GM19452 (cell line): ENCODE measurements around the gene TAX1BP1.

ENCODE experiments used
- ATAC-seq: cut with Tn5 transposase; IDR thresholded peaks from one replicate; pipeline ENCODE4 v1.9.1; 2021; ENCODE audit not compliant: unreplicated experiment

Gene TAX1BP1

GRCh38 chr7:27777662-27778061 lies 37.7 kb downstream of the TAX1BP1 start:
- no peak for ATAC-seq

GRCh38 chr7:27779873-27780272 lies 39.9 kb downstream of the TAX1BP1 start:
- no peak for ATAC-seq

GRCh38 chr7:27781188-27781587 lies 41.2 kb downstream of the TAX1BP1 start:
- no peak for ATAC-seq

GRCh38 chr7:27782849-27783248 lies 42.9 kb downstream of the TAX1BP1 start:
- no peak for ATAC-seq

- ATAC-seq = no peak
Observed at GRCh38 chr7:27784399-27785053, 44.6 kb downstream of the TAX1BP1 start.

GRCh38 chr7:27788437-27788836 lies 48.5 kb downstream of the TAX1BP1 start:
- no peak for ATAC-seq

- no peak for ATAC-seq
Observed at GRCh38 chr7:27793780-27794179, 53.8 kb downstream of the TAX1BP1 start.

- no peak for ATAC-seq
Observed at GRCh38 chr7:27795977-27796376, 56.0 kb downstream of the TAX1BP1 start.

- ATAC-seq = no peak
Observed at GRCh38 chr7:27799212-27799611, 59.2 kb downstream of the TAX1BP1 start.

GRCh38 chr7:27802999-27803398 lies 63.0 kb downstream of the TAX1BP1 start:
- no peak for ATAC-seq

GRCh38 chr7:27804139-27804538 lies 64.2 kb downstream of the TAX1BP1 start:
- ATAC-seq = no peak

- ATAC-seq = no peak
Observed at GRCh38 chr7:27808626-27809025, 68.7 kb downstream of the TAX1BP1 start.

GRCh38 chr7:27810186-27810585 lies 70.2 kb downstream of the TAX1BP1 start:
- ATAC-seq = no peak

- ATAC-seq = no peak
Observed at GRCh38 chr7:27812706-27813105, 72.7 kb downstream of the TAX1BP1 start.

- ATAC-seq = no peak
Observed at GRCh38 chr7:27822245-27822644, 82.3 kb downstream of the TAX1BP1 start.

- no peak for ATAC-seq
Observed at GRCh38 chr7:27825891-27826290, 85.9 kb downstream of the TAX1BP1 start.

- no peak for ATAC-seq
Observed at GRCh38 chr7:27826357-27826756, 86.4 kb downstream of the TAX1BP1 start.

GRCh38 chr7:27834179-27834921 lies 94.4 kb downstream of the TAX1BP1 start:
- ATAC-seq = no peak

GRCh38 chr7:27835376-27835775 lies 95.4 kb downstream of the TAX1BP1 start:
- ATAC-seq = no peak

GRCh38 chr7:27836536-27836935 lies 96.6 kb downstream of the TAX1BP1 start:
- ATAC-seq = no peak

- no peak for ATAC-seq
Observed at GRCh38 chr7:27839099-27839498, 99.1 kb downstream of the TAX1BP1 start.

- no peak for ATAC-seq
Observed at GRCh38 chr7:27840313-27840712, 100.4 kb downstream of the TAX1BP1 start.
